Activated T-cell treated with anti-CD3 and anti-CD28 coated beads, Interleukin-2, amount 50 U/mL, for 4 hours (primary cell): ENCODE results near the gene HEG1. TPM values are rescaled to one million over a fixed set of nuclear protein-coding genes. Genes with fewer than 3 reads are reported as not detected.

ENCODE experiments used
- ATAC-seq, 2 donors: fragments of 200-7000 bp; cut with Tn5 transposase; one replicate each; pipeline ENCODE4 v1.10.0; 2021
- DNase-seq: peaks from one replicate; pipeline ENCODE4 v3.0.0-alpha.2; 2020
- H3K27me3 Mint-ChIP-seq: one replicate; pipeline ENCODE4 v1.8.0; 2021; ENCODE audit warnings: low read depth, mixed read lengths
- H3K36me3 Mint-ChIP-seq: one replicate; pipeline ENCODE4 v1.8.0; 2022; ENCODE audit warnings: mixed read lengths; ENCODE audit not compliant: insufficient read depth
- H3K4me1 Mint-ChIP-seq: one replicate; pipeline ENCODE4 v1.8.0; 2021; ENCODE audit warnings: low read depth, mixed read lengths
- H3K4me3 Mint-ChIP-seq: one replicate; pipeline ENCODE4 v1.8.0; 2021; ENCODE audit warnings: mild to moderate bottlenecking, moderate library complexity, mixed read lengths
- H3K9me3 Mint-ChIP-seq: one replicate; pipeline ENCODE4 v1.8.0; 2021; ENCODE audit warnings: mixed read lengths
- total RNA-seq, 3 donors: library from RNA; stranded (reverse); gene quantifications; one replicate each; pipeline ENCODE4 v1.2.1, GENCODE V29; 2021

The HEG1 gene
- total RNA-seq, 3 donors from 2014 or later, result 6.4 to 9.0 (median 7.2) TPM

DNA sequence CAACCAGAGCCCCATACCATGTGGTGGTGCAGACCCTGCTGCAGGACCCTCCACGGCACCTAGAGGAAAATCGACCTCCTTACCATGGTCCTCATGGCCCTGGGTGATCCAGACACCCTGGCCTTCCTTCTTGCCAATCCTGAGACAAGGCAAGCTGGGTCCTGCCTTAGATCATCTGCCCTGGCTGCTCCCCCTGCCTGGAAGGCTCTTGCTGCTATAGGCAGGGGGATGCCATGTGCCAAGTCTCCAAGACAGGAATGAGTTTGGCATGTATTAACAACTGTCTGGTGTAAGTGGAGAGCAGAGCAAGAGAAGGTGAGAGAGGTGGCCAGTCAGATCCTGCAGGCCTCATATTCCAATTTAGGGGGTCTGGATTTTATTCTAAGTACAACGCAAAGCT lies 7.5 kb downstream of the HEG1 start:
- Mint-ChIP-seq H3K9me3 (no peaks in the 10 kb centered on the region), H3K4me3 (no peak overlapping the region), H3K27me3 (no peaks in the 10 kb centered on the region), H3K36me3 (peaks cover 11% of the 10 kb centered on the region), H3K4me1 (peaks cover 48% of the 10 kb centered on the region)
- no peak for ATAC-seq
- DNase-seq, result no peak

- Mint-ChIP-seq H3K4me3 (no peak overlapping the region), H3K4me1 (peaks cover 31% of the 10 kb centered on the region), H3K27me3 (no peaks in the 10 kb centered on the region), H3K9me3 (no peaks in the 10 kb centered on the region), H3K36me3 (peaks cover 14% of the 10 kb centered on the region)
- ATAC-seq (no peak), DNase-seq (no peak)
Observed at GRCh38 chr3:125045965-125046364, 9.8 kb downstream of the HEG1 start.

DNA sequence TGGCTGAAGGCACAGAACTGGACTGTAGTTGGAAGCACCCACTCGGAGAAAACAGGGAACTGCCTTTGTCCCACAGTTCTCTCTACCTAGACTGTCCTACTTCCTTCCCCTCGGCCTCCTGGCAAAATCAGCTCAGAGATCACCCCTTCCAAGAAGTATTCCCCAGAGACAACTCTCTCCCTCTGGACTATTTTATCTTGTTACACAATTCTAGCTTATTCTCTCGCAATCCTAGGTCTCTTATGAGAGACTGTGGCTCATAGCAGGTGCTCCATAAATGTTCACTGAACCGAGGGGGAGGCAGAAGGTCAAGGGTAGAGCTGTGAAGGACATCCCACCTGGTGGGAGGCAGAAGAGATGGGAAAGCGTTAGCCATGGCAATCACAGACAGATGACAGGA lies 10.6 kb downstream of the HEG1 start:
- peaks cover 24% of the 10 kb centered on the region for H3K4me1 Mint-ChIP-seq
- ATAC-seq, result no peak
- no peaks in the 10 kb centered on the region for H3K27me3 Mint-ChIP-seq
- H3K9me3 Mint-ChIP-seq, result no peaks in the 10 kb centered on the region
- DNase-seq, result no peak
- no peak overlapping the region for H3K4me3 Mint-ChIP-seq
- H3K36me3 Mint-ChIP-seq, result peaks cover 9% of the 10 kb centered on the region

DNA sequence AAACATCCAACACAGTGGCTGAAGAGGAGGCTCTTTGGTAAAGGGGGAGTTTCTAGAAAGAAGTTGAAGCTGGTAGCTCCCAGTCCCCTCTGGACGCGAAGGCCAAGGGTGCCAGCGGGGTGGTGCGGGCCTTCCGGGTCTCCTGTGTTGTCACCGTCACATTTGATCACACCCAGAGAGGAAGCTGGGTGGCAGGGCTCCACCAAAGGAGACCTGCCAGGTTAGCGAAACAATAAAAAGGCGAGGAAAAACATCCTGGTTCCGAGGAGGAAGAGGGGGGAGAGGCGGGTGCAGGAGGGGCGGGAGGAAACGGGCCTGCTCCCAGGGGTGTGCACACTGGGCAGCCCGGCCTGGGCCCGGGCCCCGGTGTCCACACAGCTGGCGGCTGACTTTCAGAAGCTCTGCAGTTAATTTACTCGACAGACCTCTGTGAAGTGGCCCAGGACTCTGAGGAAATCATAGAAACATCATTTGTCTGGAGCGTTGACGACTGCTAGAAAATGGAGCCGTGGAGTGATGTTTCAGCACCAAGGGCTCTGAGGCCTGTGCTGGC lies 12.1 kb downstream of the HEG1 start:
- Mint-ChIP-seq H3K9me3 (no peaks in the 10 kb centered on the region), H3K36me3 (peaks cover 5% of the 10 kb centered on the region), H3K4me1 (peaks cover 30% of the 10 kb centered on the region), H3K4me3 (no peak overlapping the region), H3K27me3 (no peaks in the 10 kb centered on the region)
- ATAC-seq, result no peak
- DNase-seq, result no peak

- ATAC-seq, result no peak
Observed at GRCh38 chr3:125042725-125043406, 12.9 kb downstream of the HEG1 start.

DNA sequence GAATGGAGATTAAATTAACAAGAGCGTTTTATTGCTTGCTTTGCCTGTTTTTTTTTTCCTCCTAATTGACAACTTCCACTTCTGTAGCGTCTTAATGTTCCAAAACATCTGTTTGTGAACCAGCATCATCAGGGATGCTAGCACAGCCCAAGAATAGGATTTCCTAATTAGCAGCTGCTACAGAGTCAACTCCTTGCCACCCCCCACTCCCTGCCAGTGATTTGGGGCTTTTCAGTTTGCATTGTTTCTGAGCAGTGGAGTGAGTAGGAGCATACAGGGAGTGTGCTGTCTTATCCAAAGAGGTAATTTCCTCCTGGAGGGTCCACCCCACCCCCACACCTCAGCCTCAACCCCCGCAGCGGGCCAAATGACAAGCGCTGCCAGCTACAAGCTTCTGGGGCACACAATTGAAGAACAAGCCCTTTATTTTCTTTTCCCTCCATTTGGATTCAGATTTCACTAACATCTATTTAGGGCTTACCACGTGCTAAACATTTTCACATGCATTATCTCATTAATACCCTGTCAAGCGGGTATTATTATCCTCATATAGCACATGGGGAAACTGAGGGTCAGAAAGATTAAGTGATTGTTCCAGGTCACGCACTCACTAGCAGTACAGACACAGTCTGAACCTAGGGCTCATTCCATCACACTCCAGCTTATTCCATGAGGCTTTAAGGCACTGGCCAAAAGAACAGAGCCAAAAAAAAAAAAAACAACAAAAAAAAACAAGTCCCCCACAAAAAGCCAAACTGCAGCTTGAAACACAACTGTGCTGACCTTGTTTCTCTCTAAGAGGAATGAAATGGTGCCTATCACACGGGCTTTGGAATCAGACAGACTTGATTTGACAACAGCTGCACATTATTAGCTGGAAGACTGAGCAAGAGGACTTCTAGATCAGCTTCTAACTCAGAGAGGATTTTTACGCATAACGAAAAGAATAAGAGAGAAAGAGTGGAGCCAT lies 16.4 kb downstream of the HEG1 start:
- no peak overlapping the region for H3K4me3 Mint-ChIP-seq
- no peak for ATAC-seq
- H3K27me3 Mint-ChIP-seq, result no peaks in the 10 kb centered on the region
- peaks cover 13% of the 10 kb centered on the region for H3K36me3 Mint-ChIP-seq
- no peak for DNase-seq
- H3K4me1 Mint-ChIP-seq, result peaks cover 35% of the 10 kb centered on the region
- peaks cover 5% of the 10 kb centered on the region for H3K9me3 Mint-ChIP-seq

More at GRCh38 chr3:125042725-125043406, 12.9 kb downstream of the HEG1 start:
- Mint-ChIP-seq H3K4me1 (peaks cover 28% of the 10 kb centered on the region), H3K9me3 (no peaks in the 10 kb centered on the region), H3K27me3 (no peaks in the 10 kb centered on the region), H3K36me3 (peaks cover 5% of the 10 kb centered on the region), H3K4me3 (no peak overlapping the region)
- no peak for DNase-seq

DNA sequence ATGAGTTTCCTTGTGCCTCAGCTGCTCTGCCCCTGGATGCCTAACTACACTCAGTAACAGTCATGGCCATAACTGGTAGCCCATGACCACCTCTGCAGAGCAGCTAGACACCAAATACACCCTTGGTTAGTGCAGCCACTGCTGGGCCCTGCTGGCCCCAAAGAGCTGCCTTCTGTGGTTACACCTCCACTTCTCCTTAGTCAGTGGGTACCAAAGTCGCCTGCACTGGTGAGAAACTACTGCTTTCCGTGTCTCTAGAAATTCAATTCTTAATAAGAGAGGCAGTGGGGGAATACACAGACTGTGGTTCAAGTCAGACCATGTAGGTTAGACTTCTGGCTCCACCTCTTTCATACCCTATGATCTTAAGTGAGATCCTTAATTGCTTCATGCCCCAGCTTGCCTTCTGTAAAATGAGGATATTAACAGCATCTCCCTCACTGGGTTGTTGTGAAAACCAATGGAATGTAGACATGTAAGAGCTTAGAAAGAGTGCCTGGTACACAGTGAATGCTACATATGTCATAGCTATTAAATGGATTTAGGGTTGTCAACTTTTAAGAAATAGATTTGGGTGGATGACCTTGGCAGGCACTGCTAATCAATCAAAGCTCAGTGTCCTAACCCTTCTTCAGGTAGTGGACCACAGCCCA lies 18.2 kb downstream of the HEG1 start:
- Mint-ChIP-seq H3K36me3 (peaks cover 13% of the 10 kb centered on the region), H3K4me1 (peaks cover 44% of the 10 kb centered on the region), H3K4me3 (no peak overlapping the region), H3K27me3 (no peaks in the 10 kb centered on the region), H3K9me3 (peaks cover 5% of the 10 kb centered on the region)
- no peak for DNase-seq
- ATAC-seq, result no peak

- peaks cover 10% of the 10 kb centered on the region for H3K36me3 Mint-ChIP-seq
- no peak overlapping the region for H3K4me3 Mint-ChIP-seq
- peaks cover 44% of the 10 kb centered on the region for H3K4me1 Mint-ChIP-seq
- no peak for DNase-seq
- ATAC-seq, result peak; percentile 92
- H3K27me3 Mint-ChIP-seq, result no peaks in the 10 kb centered on the region
- H3K9me3 Mint-ChIP-seq, result peaks cover 5% of the 10 kb centered on the region
Observed at GRCh38 chr3:125035217-125035616, 20.6 kb downstream of the HEG1 start.

GRCh38 chr3:125033616-125034015 lies 22.2 kb downstream of the HEG1 start:
- no peaks in the 10 kb centered on the region for H3K27me3 Mint-ChIP-seq
- peaks cover 33% of the 10 kb centered on the region for H3K4me1 Mint-ChIP-seq
- DNase-seq (no peak), ATAC-seq (no peak)
- no peak overlapping the region for H3K4me3 Mint-ChIP-seq
- H3K36me3 Mint-ChIP-seq, result peaks cover 14% of the 10 kb centered on the region
- peaks cover 5% of the 10 kb centered on the region for H3K9me3 Mint-ChIP-seq

DNA sequence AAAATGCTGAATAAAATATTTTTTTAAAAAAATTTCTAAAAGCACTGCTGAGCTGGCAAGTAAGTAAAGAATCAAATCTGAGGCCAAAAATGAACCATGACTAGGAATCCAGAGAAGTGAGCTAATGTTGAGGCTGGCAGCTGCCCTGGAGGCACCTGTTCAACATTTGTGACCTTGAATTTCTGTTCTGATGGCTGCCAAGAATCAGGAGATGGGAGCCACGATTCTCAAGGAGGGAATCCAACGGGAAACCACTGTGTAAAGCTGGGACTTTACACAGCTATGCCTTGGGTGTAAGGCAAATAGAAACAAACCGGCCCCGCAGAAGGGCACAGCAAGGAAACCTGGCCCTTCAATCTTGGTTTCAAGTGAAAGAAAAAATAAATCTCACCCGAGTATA lies 22.7 kb downstream of the HEG1 start:
- no peak for ATAC-seq
- peaks cover 32% of the 10 kb centered on the region for H3K4me1 Mint-ChIP-seq

DNA sequence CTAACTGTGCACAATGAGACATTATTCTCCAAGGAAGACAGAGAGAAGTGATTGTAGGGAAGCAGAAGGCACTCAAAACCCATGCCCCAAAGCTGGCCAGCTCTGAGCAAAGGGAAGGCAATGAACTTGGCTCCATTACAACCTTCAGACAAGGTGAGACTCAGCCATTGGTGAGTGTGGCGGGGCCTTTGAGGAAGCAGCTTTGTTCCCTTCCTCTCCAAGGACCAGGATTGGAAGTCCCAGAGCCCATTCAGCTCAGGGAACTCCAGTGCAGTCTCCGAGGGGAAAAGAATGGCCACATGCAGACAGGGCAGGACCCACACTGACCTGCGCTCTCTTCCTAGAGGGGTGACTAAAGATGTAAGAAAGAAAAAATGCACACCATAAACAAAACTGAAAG lies 23.1 kb downstream of the HEG1 start:
- ATAC-seq, result no peak
- Mint-ChIP-seq H3K4me3 (no peak overlapping the region), H3K27me3 (no peaks in the 10 kb centered on the region), H3K4me1 (peaks cover 31% of the 10 kb centered on the region), H3K9me3 (peaks cover 5% of the 10 kb centered on the region), H3K36me3 (peaks cover 20% of the 10 kb centered on the region)
- no peak for DNase-seq

More for the DNA sequence above, 22.7 kb downstream of the HEG1 start:
- H3K9me3 Mint-ChIP-seq, result peaks cover 5% of the 10 kb centered on the region
- H3K4me3 Mint-ChIP-seq, result no peak overlapping the region
- no peak for DNase-seq
- peaks cover 17% of the 10 kb centered on the region for H3K36me3 Mint-ChIP-seq
- no peaks in the 10 kb centered on the region for H3K27me3 Mint-ChIP-seq

DNA sequence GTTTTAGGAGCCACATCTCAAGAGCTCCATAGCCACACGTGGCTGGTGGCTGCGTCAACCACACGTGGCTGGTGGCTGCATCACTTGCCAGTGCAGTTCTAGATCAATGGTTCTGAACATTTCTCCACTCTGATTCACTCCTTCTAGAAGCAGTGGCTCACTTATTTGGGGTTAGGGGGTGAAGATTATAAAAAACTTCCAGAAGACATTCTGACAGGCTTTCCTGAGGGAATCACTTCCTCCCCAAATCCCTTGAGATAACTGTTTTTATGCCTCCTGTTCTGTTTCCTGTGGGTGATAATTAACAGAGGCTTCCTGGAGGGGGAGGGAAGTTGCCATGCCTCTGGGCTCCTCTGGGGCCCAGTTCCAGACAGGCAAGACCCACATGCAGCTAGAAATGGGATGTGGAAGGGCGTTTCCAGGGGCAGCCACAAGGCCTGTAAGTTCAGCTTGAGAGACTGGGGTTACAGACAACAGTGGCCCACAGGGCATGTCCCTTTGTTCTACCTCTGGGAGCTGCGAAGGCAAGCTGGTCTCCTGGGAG lies 23.6 kb downstream of the HEG1 start:
- H3K36me3 Mint-ChIP-seq, result peaks cover 25% of the 10 kb centered on the region
- H3K27me3 Mint-ChIP-seq, result no peaks in the 10 kb centered on the region
- H3K4me3 Mint-ChIP-seq, result no peak overlapping the region
- H3K4me1 Mint-ChIP-seq, result peaks cover 31% of the 10 kb centered on the region
- no peak for ATAC-seq
- no peak for DNase-seq
- peaks cover 5% of the 10 kb centered on the region for H3K9me3 Mint-ChIP-seq

DNA sequence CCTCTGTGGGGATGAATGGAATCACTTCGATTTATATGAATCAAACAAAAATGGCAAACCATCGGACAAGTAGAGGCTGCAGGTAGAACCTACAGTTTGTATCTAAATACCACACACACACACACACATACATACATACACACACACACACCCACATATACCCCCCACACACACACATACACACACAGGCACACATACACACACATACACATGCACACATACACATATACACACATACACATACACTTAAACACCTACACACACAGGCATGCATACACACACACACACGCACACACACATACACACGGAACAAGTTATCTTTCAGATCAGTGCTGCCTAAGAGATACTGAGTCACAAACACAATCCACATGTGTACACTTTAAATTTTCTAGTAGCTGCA lies 24.3 kb downstream of the HEG1 start:
- H3K27me3 Mint-ChIP-seq, result no peaks in the 10 kb centered on the region
- H3K9me3 Mint-ChIP-seq, result peaks cover 5% of the 10 kb centered on the region
- no peak overlapping the region for H3K4me3 Mint-ChIP-seq
- H3K4me1 Mint-ChIP-seq, result peaks cover 31% of the 10 kb centered on the region
- DNase-seq (no peak), ATAC-seq (no peak)
- H3K36me3 Mint-ChIP-seq, result peaks cover 29% of the 10 kb centered on the region

DNA sequence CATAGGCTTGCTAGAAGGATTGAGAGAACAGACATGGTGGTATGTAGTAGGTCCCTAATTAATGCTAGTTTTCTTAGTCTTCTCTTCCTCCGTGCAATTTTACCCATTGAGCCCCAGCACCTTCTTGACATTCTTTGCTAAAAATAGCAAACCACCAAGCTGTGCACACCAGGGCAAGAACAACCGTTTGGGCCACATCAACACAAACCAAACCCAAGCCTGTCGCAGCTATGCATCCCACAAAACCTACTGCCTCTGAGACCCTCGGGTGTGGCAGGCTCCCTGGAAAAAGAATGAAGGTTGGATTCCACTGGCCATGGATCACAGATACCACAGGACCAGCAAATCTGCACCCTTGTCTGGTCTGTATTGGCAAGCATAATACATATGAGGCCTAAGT lies 27.1 kb downstream of the HEG1 start:
- H3K4me1 Mint-ChIP-seq, result peaks cover 45% of the 10 kb centered on the region
- H3K27me3 Mint-ChIP-seq, result no peaks in the 10 kb centered on the region
- ATAC-seq (no peak), DNase-seq (no peak)
- H3K9me3 Mint-ChIP-seq, result no peaks in the 10 kb centered on the region
- H3K36me3 Mint-ChIP-seq, result peaks cover 35% of the 10 kb centered on the region
- no peak overlapping the region for H3K4me3 Mint-ChIP-seq
